Renal cortical epithelial cell (primary cell): ENCODE results near the gene GLRX. TPM values are rescaled to one million over a fixed set of nuclear protein-coding genes. Genes with fewer than 3 reads are reported as not detected.

Experiments used
- DNase-seq: peaks from one replicate; pipeline ENCODE4 v3.0.0-alpha.2; 2011; ENCODE audit warnings: low read depth
- total RNA-seq: library from RNA; depleted of rRNA; stranded (reverse); fragments of >200 nt; gene quantifications from 2 replicates; pipeline ENCODE4 v1.2.3, GENCODE V29; 2014

GLRX gene
- total RNA-seq, 1 donor from 2014 or later: 43.6 TPM

DNA sequence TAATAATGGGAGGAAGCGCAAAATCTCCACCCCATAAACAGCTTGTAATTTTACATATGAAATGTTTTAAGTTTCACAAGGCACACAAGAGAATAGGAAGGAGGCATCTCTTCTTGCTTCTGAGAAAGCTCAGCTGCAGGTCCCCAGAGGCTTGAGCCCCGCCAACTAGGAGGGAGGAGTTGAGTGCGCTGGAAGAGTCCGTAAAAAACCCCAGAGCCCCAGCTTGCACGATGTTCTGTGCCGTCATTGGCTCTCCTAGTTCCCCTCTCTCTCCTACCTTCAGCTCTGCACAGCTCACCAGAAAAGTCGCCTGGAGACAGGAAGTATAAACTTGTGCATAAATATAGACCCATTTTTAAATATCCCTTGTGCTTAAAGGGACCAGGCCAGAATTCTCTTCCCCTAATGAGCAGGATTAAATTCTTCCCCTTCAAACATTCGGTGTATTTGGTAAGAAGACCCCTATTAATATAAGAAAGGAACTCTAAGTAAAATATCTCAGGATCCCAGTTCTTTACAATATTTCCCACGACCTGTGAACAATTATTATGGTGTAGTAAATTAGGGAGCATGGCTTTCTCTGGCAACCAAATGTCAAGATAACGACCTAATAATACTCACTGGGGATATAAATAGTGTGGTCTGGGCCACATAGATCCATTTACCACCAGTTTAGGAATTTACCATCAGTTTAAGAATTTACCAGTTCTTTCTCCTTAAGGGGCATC lies 13.7 kb downstream of the GLRX start:
- no peak for DNase-seq

DNA sequence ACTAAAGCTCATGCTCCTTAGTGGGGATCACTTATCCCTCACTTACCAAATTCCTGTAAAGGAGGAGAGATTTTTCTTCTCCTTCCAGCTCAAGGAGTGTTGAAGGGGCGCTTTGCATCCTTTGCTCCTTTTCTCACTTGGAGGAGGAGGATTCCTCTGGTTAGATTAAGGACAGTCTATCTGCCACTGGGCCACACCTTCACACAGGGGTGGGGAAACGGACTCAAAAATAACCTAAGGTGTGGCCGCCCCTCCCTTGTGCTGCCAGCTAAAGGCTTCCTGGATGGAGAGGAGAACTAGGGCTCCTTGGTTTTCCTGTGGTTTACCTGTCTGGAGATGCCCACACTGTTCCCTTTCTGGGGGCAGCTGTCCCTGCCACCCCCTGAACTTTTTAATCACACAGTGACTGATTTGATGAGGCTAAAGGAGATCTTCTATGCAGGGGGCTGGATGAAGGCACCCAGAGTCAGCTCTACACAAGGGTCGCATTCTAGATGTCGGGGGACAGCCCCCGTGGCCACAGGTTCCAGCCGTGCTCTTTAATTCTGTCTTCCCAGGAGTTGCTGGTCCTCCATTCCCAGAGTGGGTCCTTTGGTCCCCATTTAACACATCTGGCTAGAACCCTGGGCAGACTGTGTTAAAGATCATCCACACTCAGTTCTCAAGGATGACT lies 14.4 kb downstream of the GLRX start:
- DNase-seq: no peak

DNA sequence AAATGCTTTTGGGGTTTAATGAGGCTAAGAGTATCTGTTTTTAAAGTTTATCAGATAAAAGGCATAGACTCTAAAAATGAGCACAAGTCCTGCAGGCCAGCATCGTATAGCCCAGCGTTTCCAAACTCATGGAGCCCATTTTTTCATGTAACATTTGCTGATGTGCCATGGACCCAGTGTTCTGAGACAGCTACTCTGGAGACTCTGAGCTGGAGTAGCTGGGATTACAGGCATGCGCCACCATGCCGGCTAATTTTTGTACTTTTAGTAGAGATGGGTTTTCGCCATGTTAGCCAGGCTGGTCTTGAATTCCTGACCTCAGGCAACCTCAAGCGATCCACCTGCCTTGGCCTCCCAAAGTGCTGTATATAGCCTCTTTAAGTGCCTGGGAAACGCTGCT lies 15.8 kb downstream of the GLRX start:
- DNase-seq: no peak

DNA sequence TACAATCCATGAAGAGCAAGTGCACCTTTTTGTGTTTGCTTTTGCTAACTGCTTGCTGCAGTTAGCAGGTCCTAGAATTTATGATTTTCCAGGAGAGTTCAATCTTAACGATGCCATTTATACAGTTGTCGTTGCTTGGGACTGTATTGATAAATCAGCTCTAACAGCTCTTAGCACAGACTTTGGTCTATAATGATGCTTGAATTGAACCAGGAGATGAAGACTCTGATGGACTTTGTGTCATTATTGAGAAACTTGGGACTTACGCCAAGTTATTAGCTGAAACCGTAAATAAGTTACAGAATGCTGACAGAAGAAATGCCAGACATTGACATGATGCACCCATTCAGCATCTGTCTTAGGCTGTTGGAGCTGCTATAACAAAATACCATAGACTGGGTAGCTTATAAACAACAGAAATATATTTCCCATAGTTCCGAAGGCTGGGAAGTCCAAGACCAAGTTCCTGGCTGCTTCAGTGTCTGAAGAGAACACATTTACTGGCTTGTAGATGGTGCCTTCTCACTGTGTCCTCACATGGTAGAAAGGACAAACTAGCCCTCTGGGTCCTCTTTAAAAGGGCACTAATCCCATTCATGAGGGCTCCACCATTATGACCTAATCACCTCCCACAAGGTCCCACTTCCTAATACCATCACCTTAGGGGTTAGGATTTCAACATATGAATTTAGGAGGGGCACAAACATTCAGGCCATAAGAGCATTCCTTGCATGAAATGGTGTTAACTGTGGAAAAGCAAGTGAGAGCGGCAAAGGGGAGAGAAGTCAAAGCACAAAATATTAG lies 17.6 kb downstream of the GLRX start:
- DNase-seq: no peak

DNA sequence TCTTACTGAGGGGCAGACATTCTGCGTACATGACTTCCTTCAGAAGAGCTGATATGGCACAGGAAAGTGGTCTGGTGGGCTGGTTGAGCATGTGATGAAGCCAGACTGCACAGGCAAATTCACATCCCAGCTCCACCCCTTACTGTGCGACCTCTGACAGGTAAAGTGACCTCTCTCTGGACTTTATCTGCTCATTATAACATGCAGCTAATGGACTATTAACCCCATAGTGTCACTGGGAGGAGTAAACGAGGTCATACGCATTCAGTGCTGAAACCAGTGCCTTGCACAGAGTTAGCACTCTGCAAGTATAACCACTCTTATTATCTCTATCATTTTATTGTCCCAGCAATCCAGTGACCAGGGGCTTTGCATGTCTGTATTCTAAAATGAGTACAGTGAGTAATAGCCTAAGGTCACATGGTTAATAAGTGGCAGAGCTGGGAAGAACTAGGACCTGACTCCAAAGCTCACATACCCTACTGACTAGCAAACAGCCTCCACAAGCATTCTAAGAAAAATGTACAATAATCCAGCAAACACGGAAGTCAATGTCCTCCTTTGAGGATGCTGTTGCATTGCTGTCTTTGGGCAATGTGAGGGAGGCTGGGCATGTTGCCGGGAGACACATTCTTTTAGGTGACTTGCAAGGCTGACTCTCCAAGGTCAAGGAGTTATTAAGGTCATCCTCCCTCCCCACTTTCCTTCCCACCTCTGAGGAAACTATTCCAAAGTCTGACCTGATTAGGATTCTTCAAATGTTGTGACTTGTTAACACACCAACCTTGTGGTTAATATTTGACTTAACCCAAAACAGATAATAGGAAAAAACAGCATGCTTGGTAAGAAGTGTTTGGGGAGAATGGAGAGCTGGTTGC lies 19.0 kb downstream of the GLRX start:
- peak; percentile 93 for DNase-seq

DNA sequence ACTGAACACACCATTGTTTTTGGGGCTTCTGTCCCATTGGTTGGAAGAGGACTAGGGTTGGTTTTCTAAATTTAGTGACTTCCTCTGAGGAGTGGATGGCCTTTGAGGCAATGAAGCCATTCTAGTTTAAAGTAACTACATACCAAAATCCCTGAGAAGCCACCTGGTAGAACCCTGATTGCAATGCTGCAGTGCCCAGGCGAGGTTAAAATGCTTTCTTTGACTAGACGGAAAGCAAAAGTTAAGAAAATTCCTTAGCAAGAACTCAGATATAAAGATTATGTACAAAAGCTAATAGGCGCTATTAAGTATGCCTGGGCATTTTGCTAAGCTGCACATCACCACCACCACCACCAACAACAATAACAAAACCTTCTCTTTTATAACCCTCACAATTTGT lies 20.6 kb downstream of the GLRX start:
- DNase-seq: no peak

DNA sequence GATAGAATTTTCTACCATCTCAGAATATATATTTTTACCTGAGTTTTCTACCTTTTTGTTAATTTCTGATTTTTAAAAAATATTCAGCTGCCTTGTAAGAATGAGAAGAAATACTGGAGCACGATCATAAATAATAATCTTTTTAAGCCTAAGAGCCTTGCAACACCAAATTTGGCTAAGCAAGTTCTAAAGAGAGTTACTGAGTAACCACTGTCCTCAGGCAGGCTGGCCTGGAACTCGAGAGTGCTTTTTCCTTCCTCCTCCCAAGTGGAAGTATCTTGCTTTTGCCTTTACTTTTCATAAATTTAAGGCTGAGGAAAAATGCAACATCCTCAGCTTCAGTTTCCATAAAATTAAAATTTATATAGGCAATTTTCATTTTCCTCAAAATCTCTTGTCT lies 21.0 kb downstream of the GLRX start:
- peak; percentile 74 for DNase-seq

DNA sequence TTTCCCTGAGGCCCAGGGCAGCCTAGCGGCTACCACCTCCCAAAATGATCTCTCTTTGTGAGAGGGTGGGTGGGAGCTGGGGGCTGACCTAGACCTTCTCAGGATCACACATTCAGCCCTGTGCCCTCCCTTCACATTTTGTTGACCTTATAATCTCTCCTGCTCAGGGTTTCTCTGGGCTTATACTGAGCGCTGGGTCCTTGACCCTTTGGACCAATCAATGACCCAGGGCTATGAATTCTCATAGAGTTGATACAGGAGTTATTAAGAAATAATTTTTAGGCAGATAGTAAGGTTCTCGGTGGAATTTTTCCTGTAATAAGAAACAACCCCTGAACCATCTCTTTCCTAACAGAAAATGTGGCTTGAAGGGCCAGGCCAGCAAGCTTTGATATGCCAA lies 22.0 kb downstream of the GLRX start:
- DNase-seq: no peak

DNA sequence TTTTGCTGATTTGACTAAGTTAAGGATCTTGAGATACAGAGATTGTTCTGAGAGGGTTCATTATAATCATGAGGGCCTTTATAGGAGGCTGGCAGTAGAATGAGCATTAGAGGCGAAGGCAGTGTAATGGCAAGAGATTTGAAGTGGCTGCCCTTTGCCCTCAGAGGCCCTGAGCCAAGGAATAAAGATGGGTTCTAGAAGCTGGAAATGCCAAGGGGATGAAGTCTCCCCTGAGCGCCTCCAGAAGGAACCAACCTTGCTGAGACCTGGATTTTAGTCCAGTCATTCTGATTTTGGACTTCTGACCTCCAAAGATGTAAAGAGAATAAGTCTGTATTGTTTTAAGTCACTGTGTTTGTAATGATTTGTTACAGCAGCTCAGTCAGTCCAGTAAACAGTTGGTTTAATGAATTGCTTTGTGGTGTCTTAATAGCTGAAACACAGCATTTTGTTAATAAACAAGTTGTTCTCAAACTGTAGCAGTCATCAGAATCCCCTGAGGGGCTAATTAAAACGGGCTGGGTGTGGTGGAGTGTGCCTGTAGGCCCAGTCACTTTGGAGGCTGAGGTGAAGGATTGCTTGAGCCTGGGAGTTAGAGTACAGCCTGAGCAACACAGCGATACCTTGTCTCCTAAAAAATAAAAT lies 23.2 kb downstream of the GLRX start:
- peak; percentile 98 for DNase-seq

DNA sequence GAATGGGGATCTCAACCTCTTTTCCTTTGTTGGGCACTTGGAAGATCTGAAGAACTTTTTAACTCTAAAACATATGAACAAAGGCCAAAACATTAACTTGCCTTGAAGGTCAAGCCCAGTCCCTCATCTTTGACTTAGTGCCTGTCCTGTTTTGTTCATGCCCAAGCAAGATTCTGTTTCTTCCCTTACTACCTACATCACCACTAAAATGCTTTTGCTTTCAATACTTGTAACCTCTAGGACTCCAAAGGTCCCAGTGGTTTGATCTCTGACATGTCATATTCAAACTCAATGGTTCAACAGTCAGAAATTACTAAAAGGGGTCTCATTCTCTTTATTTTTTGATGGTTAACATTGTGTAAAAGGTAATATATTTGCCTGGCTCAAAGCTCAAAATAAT lies 24.0 kb downstream of the GLRX start:
- no peak for DNase-seq

DNA sequence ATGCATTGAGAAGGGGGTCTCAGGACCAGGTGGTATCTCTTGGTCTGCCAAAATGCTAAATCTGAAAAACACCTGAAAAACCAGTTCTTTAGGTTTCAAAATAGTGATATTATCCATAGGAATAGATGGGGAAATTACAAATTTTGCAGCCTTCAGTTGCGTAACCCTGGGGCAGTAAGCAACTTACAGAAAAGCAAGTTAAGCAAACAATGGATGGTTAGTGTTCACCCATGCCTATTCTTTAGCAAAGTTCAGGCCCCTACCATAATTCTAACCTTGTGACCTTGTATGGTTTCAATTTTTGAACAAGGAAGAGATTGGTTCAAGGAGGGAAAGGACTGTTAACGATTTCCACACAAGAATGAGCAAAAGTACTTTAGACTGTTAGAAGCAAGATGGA lies 24.5 kb downstream of the GLRX start:
- DNase-seq: no peak

DNA sequence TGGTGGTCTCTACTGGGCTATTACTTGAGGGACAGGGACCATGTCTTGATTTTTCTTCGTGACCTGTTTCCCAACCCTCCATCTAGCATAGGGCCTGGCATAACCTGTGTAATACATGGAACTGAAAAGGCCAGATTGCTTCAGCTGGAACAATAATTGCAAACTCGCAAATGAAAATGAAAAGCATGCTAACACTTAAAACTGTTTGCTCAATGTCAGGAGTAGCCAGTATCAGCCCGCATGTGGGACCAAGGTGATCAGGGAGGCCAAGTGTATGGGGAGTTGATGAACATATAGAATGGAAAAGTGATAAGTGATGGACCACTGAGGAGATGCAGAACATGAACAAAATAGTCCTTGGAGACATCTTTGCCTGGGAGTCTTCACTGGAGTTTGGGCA lies 25.2 kb downstream of the GLRX start:
- DNase-seq: no peak

DNA sequence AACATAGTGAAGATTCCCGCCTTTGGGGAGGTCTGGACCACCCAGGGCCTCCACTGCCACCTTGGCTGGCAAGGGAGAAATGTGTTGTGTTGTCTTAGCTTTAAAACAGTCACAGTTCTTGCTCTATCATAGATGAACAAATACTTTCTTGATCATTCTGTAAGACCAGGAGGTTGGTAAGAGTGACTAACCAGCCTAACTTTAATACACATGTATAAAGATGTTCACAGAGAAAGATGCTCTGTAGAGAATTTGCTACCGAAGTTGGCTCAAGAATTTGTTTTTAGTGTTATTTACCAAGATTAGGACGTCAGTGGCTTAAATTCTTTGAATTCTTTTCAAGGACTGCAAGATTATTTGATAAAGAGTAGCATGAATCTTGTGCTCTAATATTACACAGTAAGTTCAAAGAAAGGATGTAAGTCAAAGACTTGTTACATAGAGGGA lies 28.4 kb downstream of the GLRX start:
- no peak for DNase-seq

DNA sequence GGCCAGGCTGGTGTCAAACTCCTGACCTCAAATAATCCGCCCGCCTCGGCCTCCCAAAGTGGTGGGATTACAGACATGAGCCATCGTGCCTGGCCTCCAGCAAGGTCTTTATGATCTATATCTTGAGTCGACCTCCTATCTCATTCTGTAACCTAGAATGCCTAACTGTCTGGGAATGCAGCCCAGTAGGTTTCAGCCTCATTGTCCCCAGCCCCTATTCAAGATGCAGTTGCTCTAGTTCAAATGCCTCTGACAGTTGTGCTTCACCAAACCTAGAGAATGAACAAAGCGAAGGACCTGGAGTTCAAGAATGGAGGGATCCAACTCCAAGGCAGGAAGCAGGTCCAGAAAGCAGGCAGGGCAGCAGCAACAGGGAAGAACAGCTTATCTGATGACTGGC lies 30.8 kb downstream of the GLRX start:
- DNase-seq: no peak

DNA sequence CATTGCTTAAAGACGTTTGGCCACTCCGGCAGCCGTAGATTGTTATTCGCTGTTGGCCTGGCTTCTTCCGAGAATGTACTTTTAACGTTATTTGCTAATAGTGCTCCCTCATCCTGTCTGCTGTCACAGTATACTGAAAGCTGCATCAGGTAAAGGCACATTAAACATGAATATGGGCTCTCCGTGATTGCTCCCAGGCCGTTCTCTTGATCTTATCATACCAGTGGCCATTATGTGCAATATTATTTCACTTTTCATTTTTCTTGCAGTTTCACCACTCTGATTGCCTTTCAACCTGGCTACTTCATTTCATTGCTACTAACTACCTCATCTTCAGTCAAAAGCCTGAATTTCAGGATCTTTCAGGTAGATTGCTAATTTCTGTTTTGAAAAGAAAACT lies 34.0 kb downstream of the GLRX start:
- no peak for DNase-seq

DNA sequence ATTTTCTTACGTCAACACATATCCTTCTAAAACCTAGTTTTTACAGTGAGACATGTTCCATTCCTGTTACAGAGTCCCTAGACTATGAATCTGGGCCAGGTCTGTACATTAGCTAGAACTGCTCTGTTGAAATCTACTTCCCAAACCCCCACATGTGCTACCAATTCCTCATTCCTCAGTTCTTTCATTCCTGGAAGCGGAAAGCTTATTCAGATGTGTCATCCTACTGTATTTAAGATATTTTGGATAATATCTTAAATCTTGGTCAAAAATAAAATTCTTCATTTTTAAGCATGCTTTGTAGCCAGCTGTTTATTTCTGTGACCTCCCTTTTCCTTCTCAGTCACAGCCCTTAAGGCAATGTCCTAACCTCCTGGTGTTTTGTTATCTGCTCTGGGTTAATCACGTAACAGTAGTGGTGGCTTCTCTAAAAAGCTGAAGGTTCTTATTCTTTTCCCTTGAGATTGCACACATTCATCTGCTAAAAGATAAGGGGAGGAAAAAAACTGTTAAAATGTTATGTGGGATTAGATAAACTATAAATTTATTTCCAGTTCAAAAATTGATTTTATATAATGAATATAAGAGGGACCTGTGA lies 35.6 kb downstream of the GLRX start:
- no peak for DNase-seq

DNA sequence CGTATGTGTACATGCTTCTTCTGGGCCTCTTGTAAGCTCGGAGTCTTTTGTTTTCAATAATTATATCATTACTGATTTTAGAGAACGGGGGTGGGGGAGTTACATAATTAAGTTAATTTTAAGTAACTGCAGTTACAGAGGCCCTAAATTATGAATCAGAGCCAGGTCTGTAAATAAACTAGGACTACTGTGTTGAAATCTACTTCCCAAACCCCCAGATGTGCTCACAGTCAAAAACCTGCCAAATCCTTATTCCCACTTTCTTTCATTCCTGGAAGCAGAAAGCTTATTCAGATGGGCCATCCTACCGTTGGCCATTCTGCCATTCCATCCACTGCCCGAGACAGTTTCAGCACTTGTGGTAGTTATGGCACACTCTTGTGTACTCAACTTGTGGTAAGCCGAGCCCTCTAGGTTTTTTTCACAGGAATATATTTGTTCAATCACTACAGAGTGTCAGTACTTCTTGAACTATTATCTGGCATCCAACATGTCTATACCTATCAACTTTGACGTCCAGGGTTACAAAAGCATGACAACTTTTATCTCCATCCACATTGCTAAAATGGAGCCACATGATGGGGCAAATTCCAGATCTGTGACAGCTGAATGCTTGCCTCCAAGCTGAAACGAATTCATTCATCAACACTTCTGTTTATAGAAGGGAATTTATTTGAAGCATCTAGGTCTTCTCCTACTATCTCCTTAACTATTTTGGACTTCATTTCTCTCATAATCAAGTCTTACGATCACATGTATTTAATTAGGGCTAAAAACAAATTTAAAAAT lies 37.8 kb downstream of the GLRX start:
- DNase-seq: no peak

DNA sequence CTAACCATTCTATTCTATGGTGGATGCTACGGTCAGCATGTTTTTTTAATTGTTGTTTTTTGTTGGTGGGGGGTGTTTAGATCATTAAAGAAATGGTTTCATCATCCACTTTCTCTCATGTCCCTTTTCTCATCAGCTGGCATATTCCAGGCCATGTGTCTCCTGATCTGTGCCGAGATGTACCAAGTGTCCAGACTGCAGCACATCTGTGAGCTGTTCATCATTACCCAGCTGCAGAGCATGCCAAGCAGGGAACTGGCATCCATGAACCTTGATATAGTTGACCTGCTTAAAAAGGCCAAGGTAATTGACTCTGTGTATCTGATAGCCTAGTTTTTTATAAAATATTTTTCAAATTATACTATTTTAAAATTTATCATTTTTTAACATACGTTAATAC lies 38.9 kb downstream of the GLRX start:
- no peak for DNase-seq

DNA sequence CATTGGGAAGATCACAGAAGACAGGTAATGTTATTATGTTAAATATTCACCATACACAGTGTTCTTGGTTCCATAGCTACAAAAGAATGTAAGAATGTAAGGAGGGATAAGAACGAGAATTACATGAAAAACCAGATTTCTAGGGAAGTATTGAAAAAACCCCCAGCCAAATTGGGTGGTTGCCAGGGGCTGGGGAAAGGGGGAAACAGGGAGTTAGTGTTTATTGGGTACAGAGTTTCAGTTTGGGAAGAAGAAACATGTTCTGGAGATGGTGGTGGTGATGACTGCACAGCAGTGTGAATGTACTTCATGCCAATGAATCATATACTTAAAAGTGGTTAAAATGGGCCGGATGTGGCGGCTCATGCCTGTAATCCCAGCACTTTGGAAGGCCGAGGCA lies 40.3 kb downstream of the GLRX start:
- no peak for DNase-seq

DNA sequence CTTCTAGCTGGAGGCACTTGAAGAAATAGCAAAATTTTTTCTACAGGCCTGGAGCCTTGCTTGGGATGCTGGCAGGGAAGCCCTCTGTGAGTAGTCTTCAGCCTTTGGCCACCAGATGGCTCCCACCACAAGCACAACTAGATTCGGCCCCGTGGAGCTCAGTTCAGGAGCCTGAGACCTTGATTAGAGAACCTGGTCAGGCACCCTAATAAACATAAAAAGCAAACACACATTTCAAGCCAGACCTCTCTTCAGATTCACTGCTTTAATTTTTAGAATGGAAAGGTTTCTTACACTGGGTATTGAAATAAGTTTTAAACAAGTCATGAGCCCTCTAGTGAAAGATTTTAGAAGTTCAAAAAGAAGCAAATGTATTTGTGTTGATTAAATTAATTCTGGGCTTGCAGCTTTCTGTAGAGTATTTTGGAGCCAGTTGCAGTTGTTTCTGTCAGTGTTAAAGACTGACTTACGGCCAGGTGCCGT lies 41.4 kb downstream of the GLRX start:
- DNase-seq: peak; percentile 74
